Activated CD8-positive, alpha-beta T cell treated with anti-CD3 and anti-CD28 coated beads for 36 hours (primary cell): Measurements from ENCODE around the gene TSHZ1. TPM values are rescaled to one million over a fixed set of nuclear protein-coding genes. Genes with fewer than 3 reads are reported as not detected.

Source experiments
- ATAC-seq: fragments of 200-7000 bp; cut with Tn5 transposase; one replicate; pipeline ENCODE4 v1.10.0; 2021; ENCODE audit warnings: mild to moderate bottlenecking, moderate library complexity
- CTCF ChIA-PET: fragments of 350-600 bp; sonication (Branson Sonifier 250); formaldehyde crosslinking; loops from one replicate; lab custom pipeline; 2021; ENCODE audit warnings: antibody characterized with exemption; lab: Charles Lee
- POLR2A ChIA-PET: fragments of 350-600 bp; sonication (Branson Sonifier 250); formaldehyde crosslinking; loops from one replicate; lab custom pipeline; 2021; ENCODE audit warnings: antibody characterized with exemption; lab: Charles Lee
- DNase-seq: peaks from one replicate; pipeline ENCODE4 v3.0.0-alpha.2; 2020
- H3K27ac Mint-ChIP-seq: one replicate; pipeline ENCODE4 v1.8.0; 2021; ENCODE audit warnings: mild to moderate bottlenecking, mixed read lengths
- H3K27me3 Mint-ChIP-seq: one replicate; pipeline ENCODE4 v1.8.0; 2021; ENCODE audit warnings: mixed read lengths
- H3K36me3 Mint-ChIP-seq: one replicate; pipeline ENCODE4 v1.8.0; 2021; ENCODE audit warnings: low read depth, mixed read lengths
- H3K4me1 Mint-ChIP-seq: one replicate; pipeline ENCODE4 v1.8.0; 2021; ENCODE audit warnings: low read depth, mixed read lengths
- H3K4me3 Mint-ChIP-seq: one replicate; pipeline ENCODE4 v1.8.0; 2021; ENCODE audit warnings: mild to moderate bottlenecking, moderate library complexity, mixed read lengths
- H3K9me3 Mint-ChIP-seq: one replicate; pipeline ENCODE4 v1.8.0; 2021; ENCODE audit warnings: mixed read lengths
- intact Hi-C: fragments of 100-400 bp; cut with micrococcal nuclease; formaldehyde crosslinking; loops from one replicate; pipeline ENCODE4 v1.10.0; 2022
- total RNA-seq, 2 experiments: library from RNA; stranded (reverse); gene quantifications; one replicate each; pipeline ENCODE4 v1.2.3, GENCODE V29; 2021
- TF ChIP-seq, protein P1 (sequence below): fragments of 200-600 bp; IDR thresholded peaks from one replicate; pipeline ENCODE4 v1.8.0; 2022; ENCODE audit warnings: antibody characterized with exemption, mild to moderate bottlenecking

TSHZ1 gene
- total RNA-seq, 2 experiments from 2014 or later, result 10.8 to 11.0 TPM

DNA sequence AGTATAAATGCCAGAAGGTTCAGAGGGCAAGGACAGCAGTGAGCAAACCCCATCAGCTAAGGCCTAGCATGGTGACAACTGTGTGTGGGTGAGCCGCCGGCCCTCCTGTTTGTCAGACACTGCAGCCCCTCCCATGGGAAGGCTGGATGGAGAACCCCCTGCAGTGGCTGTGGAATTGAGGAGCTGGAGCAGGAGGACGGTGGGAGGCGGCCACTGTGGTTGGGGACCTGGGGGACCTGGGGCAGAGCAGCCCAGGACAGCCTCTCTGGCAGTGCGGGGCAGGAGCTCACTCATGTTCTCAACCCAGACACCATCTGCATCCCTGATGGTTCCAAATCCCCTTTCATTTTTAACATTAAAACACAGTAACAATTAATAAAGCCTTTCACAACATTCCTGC, 68.8 kb downstream of the TSHZ1 start:
- intact Hi-C loops, result no loop called here
- Mint-ChIP-seq H3K4me3 (no peak overlapping the region), H3K27me3 (no peaks in the 10 kb centered on the region), H3K36me3 (no peaks in the 10 kb centered on the region), H3K4me1 (peaks cover 39% of the 10 kb centered on the region), H3K9me3 (no peaks in the 10 kb centered on the region), H3K27ac (no peak overlapping the region)
- POLR2A ChIA-PET, result interaction anchor here (0.8 kb wide), 1 partner anchor 18 kb away, joined by 3 read pairs; no protein-coding TSS in a partner anchor
- DNase-seq, result no peak
- no peak for ATAC-seq
- CTCF ChIA-PET, result interaction anchor here (1.2 kb wide), 1 partner anchor 13 kb away, joined by 3 read pairs; no protein-coding TSS in a partner anchor
- TF ChIP-seq, protein P1, sequence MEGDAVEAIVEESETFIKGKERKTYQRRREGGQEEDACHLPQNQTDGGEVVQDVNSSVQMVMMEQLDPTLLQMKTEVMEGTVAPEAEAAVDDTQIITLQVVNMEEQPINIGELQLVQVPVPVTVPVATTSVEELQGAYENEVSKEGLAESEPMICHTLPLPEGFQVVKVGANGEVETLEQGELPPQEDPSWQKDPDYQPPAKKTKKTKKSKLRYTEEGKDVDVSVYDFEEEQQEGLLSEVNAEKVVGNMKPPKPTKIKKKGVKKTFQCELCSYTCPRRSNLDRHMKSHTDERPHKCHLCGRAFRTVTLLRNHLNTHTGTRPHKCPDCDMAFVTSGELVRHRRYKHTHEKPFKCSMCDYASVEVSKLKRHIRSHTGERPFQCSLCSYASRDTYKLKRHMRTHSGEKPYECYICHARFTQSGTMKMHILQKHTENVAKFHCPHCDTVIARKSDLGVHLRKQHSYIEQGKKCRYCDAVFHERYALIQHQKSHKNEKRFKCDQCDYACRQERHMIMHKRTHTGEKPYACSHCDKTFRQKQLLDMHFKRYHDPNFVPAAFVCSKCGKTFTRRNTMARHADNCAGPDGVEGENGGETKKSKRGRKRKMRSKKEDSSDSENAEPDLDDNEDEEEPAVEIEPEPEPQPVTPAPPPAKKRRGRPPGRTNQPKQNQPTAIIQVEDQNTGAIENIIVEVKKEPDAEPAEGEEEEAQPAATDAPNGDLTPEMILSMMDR, result no peak

DNA sequence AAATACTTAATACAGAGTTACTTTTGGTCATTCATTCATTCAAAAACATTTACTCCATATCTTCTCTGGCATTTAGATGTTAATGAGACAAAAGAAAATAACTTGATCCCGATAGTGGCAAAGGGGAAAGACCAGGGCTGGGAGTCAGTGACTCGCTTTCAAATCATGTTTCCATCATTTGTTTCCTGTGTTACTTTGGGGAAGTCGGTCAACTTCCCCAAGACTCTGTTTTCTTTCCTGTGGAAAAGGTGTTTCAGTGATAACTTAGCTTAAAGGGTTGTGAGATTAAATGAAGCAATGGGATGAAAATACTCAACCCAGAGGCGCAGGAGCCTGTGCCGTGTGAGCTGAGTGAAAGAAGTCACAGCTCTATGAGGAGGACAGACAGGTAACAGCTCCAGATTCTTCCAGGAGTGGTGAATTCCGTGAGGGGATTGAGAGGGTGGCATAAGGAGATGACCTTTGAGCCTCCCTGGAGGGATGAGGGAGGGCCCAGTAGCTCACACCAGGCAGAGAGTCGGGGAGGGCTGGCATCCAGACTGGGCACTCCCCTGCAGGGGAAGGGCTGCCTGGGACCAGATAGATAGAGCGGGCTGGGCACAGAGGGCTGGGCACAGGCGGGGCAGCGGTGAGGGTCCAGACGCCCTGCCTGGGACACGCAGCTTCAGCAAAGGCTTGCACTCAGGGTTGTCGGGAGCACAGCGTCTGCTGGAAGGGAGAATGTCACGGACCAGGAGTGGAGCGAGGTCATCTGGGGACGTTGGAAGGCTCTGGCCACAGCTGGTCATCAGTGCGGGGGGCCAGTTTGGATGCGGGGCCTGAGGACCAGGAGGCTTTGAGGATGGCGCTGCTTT, 70.1 kb downstream of the TSHZ1 start:
- TF ChIP-seq, protein P1, result no peak
- Mint-ChIP-seq H3K4me3 (no peak overlapping the region), H3K27ac (peak overlapping the region; percentile 35), H3K4me1 (peaks cover 32% of the 10 kb centered on the region), H3K36me3 (peaks cover 7% of the 10 kb centered on the region), H3K9me3 (no peaks in the 10 kb centered on the region), H3K27me3 (no peaks in the 10 kb centered on the region)
- CTCF ChIA-PET, result no interaction called here
- intact Hi-C loops, result no loop called here
- DNase-seq (no peak), ATAC-seq (no peak)
- POLR2A ChIA-PET, result no interaction called here

DNA sequence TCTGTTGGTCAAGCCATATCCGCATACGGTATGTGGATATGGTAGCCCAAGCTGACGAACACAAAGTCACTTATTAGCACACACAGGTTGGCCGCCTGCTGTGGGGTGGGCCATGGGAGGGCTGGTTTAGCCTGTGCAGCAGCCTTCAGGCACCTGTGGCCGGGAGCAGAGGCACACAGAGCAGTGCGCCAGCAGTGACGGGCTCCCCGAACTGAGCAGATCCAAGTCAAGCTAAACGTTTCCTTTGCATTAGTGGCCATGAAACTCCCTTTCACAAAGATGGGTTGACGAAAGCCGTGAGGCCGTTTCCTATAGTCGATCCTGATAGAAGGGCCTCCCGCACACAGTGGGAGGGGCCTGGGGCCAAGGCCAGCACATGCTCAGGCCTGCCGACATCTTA, 72.1 kb downstream of the TSHZ1 start:
- Mint-ChIP-seq H3K4me3 (no peak overlapping the region), H3K27ac (no peak overlapping the region), H3K36me3 (peaks cover 19% of the 10 kb centered on the region), H3K9me3 (no peaks in the 10 kb centered on the region), H3K4me1 (peaks cover 18% of the 10 kb centered on the region), H3K27me3 (no peaks in the 10 kb centered on the region)
- POLR2A ChIA-PET, result no interaction called here
- CTCF ChIA-PET, result no interaction called here
- ATAC-seq (no peak), DNase-seq (no peak)
- TF ChIP-seq, protein P1, result no peak
- intact Hi-C loops, result no loop called here

DNA sequence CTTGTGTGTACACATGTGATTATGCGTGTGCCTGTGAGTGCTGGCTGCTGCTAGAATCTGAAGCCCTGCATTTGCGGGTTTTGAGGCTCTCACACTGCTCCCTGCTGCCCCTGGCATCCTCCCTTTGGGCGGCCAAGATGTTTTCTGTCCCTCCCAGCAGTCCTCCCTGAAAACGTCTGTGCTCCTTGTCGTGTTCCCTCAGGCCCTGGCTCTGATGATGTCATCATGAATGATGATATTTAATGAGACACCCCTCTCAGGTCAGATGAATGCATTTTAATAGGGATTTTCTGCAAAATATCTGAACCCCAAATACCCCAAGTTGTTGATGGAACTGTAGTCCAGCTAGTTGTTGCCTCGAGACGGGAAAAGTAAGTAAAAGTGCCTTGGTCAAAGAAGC, 73.1 kb downstream of the TSHZ1 start:
- no peaks in the 10 kb centered on the region for H3K9me3 Mint-ChIP-seq
- intact Hi-C loops, result no loop called here
- no peaks in the 10 kb centered on the region for H3K27me3 Mint-ChIP-seq
- CTCF ChIA-PET, result no interaction called here
- no peak overlapping the region for H3K4me3 Mint-ChIP-seq
- no peak overlapping the region for H3K27ac Mint-ChIP-seq
- POLR2A ChIA-PET, result no interaction called here
- H3K36me3 Mint-ChIP-seq, result peaks cover 22% of the 10 kb centered on the region
- peaks cover 18% of the 10 kb centered on the region for H3K4me1 Mint-ChIP-seq
- DNase-seq, result no peak
- no peak for ATAC-seq
- TF ChIP-seq, protein P1, result no peak

DNA sequence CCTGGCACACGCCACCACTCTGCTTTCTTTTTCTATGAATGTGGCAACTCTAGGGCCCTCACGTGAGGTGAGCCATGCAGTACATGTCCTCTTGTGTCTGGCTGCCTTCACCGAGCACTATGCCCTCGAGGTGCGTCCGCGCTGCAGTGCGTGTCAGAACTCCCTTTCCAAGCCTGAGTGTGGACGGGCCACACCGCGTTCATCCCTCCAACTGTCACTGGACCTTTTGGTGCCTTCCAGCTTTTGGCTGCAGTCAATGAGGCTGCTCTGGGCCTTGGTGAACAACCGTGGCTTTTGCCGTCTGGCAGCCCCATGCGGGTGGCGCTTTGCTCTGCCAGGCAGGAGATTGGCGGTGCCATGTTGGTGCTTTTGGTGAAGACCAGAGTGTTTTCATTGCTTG, 74.0 kb downstream of the TSHZ1 start:
- Mint-ChIP-seq H3K4me3 (no peak overlapping the region), H3K36me3 (peaks cover 22% of the 10 kb centered on the region), H3K9me3 (no peaks in the 10 kb centered on the region), H3K27ac (no peak overlapping the region), H3K4me1 (peaks cover 14% of the 10 kb centered on the region), H3K27me3 (no peaks in the 10 kb centered on the region)
- TF ChIP-seq, protein P1, result no peak
- no peak for DNase-seq
- ChIA-PET POLR2A (no interaction called here), CTCF (no interaction called here)
- no peak for ATAC-seq
- intact Hi-C loops, result no loop called here
